H1 (cell line): ENCODE data around the gene TM4SF18. TPM values are rescaled to one million over a fixed set of nuclear protein-coding genes. Genes with fewer than 3 reads are reported as not detected.

Experiments used
- POU5F1 ChIP-seq: IDR thresholded peaks from 2 replicates; pipeline ENCODE4 v1.6.1; 2011; ENCODE audit warnings: low read depth, mild to moderate bottlenecking, low read length, moderate library complexity
- RAD21 ChIP-seq, 2 experiments: IDR thresholded peaks in 1 of 2; conservative IDR thresholded peaks in 1 of 2; 2 replicates each; pipeline ENCODE4 v1.6.1; 2011; ENCODE audit warnings: low read depth in 2 of 2, low read length in 2 of 2, improper control_type of control experiment in 1 of 2, inconsistent platforms in 1 of 2, mild to moderate bottlenecking in 1 of 2, moderate library complexity in 1 of 2
- polyA plus RNA-seq, 7 experiments: library from polyadenylated mRNA; depleted of rRNA in 3 of 7; stranded (reverse) in 5 of 7; unstranded in 2 of 7; fragments of >200 nt in 5 of 7; fragments of 200-250 nt in 2 of 7; gene quantifications; 1 replicate in 5 of 7; 2 replicates in 1 of 7; 4 replicates in 1 of 7; pipeline versions ENCODE4 v1.2.1 to v1.2.3, GENCODE V29; 2011 to 2013; ENCODE audit warnings: missing spikeins in 2 of 7, mixed read lengths in 2 of 7
- total RNA-seq: library from RNA; stranded (reverse); fragmentation: NEBNext Ultra II Directional; extraction: Animal tissue kit (Norgen Biotek cat#: 25700); gene quantifications from 2 replicates; pipeline ENCODE4 v1.2.1, GENCODE V29; 2021
- TF ChIP-seq, protein P1 (sequence below), 3 experiments: IDR thresholded peaks; 1 replicate in 2 of 3; 2 replicates in 1 of 3; pipeline versions ENCODE4 v1.5.1 to v1.6.1; 2011; ENCODE audit warnings: low read length in 3 of 3, mild to moderate bottlenecking in 3 of 3, inconsistent platforms in 2 of 3, low read depth in 1 of 3, moderate library complexity in 1 of 3; ENCODE audit not compliant: insufficient read depth in 1 of 3; ENCODE audit errors: control extremely low read depth in 1 of 3

The TM4SF18 gene
- total and polyA plus RNA-seq, 2 of the 8 experiments (the other 6 are each of a cell fraction or from before 2014, with no cell fraction given): 2.9 to 13.6 TPM

DNA sequence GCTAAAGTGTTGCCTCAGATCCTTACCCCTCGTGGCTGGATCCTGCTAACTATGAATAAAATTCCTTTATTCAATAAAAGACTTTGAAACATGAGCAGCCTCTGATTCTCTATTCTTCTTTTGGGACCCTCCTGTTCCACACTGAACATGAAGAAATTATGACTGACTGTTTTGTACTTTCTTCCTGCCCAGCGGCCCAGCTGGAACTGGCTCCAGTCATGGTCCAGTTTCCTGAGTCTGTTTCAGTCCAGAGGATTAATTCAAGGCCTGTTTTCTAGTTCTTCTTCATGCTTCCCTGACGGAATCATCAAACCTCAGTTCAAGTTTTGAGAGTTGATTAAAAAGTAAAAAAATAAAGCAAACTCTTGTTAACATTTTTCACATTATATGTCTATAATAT lies 59.2 kb downstream of the TM4SF18 start (continued):
- TF ChIP-seq, protein P1, sequence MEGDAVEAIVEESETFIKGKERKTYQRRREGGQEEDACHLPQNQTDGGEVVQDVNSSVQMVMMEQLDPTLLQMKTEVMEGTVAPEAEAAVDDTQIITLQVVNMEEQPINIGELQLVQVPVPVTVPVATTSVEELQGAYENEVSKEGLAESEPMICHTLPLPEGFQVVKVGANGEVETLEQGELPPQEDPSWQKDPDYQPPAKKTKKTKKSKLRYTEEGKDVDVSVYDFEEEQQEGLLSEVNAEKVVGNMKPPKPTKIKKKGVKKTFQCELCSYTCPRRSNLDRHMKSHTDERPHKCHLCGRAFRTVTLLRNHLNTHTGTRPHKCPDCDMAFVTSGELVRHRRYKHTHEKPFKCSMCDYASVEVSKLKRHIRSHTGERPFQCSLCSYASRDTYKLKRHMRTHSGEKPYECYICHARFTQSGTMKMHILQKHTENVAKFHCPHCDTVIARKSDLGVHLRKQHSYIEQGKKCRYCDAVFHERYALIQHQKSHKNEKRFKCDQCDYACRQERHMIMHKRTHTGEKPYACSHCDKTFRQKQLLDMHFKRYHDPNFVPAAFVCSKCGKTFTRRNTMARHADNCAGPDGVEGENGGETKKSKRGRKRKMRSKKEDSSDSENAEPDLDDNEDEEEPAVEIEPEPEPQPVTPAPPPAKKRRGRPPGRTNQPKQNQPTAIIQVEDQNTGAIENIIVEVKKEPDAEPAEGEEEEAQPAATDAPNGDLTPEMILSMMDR (IDR thresholded peaks at IDR 0.05; ENCODE audit: control extremely low read depth in 1 of 3, insufficient read depth in 1 of 3, low read depth in 1 of 3, low read length in 3 of 3): no peak
- TF ChIP-seq POU5F1 (no peak), RAD21 (IDR thresholded peaks at IDR 0.05 in 1 of 2, conservative IDR thresholded peaks at IDR 0.05 in 1 of 2; ENCODE audit: low read depth in 2 of 2, low read length in 2 of 2) (no peak)
